ENCODE results near the gene MSANTD7.

MSANTD7 gene

DNA sequence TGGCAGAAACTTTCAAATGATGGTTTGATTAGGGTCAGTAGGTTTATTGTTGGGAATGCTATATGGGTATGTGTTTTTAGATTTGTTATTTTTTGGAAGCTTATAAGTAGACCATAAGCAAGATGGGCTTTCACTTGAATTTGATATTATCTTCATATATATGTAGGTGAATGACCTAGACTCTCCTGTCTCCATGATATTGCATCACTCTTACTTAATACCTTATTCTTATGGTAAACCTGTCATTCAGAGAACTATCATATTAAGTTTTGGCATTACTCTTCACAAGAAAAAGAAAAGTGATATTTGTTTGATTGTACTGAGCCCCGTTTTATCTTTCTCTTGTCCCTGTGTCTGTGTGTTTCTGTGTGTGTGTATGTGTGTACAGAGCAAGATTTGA, 17.3 kb downstream of the MSANTD7 start:
- no peaks in the 10 kb centered on the region for H4K20me1 ChIP-seq (ENCODE audit: insufficient read depth, low read length)
- H3K79me2 ChIP-seq (ENCODE audit: insufficient read depth, low read length) = no peaks in the 10 kb centered on the region
- H2AFZ ChIP-seq (ENCODE audit: low read depth, low read length) = no peak overlapping the region
- DNase-seq (no peak), ATAC-seq (ENCODE audit: insufficient read depth, low read depth) (no peak)
- no peaks in the 10 kb centered on the region for H3K27me3 ChIP-seq (ENCODE audit: insufficient read depth, low read length, poor library complexity)
- H3K9me3 ChIP-seq (ENCODE audit: insufficient read depth, low read length, severe bottlenecking) = no peaks in the 10 kb centered on the region
- no peak overlapping the region for H3K4me3 ChIP-seq (ENCODE audit: low read depth in 1 of 2, low read length in 2 of 2)
- TF ChIP-seq, protein P1, sequence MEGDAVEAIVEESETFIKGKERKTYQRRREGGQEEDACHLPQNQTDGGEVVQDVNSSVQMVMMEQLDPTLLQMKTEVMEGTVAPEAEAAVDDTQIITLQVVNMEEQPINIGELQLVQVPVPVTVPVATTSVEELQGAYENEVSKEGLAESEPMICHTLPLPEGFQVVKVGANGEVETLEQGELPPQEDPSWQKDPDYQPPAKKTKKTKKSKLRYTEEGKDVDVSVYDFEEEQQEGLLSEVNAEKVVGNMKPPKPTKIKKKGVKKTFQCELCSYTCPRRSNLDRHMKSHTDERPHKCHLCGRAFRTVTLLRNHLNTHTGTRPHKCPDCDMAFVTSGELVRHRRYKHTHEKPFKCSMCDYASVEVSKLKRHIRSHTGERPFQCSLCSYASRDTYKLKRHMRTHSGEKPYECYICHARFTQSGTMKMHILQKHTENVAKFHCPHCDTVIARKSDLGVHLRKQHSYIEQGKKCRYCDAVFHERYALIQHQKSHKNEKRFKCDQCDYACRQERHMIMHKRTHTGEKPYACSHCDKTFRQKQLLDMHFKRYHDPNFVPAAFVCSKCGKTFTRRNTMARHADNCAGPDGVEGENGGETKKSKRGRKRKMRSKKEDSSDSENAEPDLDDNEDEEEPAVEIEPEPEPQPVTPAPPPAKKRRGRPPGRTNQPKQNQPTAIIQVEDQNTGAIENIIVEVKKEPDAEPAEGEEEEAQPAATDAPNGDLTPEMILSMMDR (IDR thresholded peaks at IDR 0.05; ENCODE audit: borderline replicate concordance, extremely low read depth, low read length, poor library complexity, severe bottlenecking) = no peak
- TF ChIP-seq EZH2 (IDR thresholded peaks at IDR 0.05; ENCODE audit: borderline replicate concordance, low read depth, low read length, severe bottlenecking) = no peak
- no peaks in the 10 kb centered on the region for H3K4me1 ChIP-seq (ENCODE audit: insufficient read depth, low read length)
- no peak overlapping the region for H3K27ac ChIP-seq (ENCODE audit: low read length)
- H3K9ac ChIP-seq (ENCODE audit: low read depth, low read length) = no peak overlapping the region
- no peak overlapping the region for H3K4me2 ChIP-seq (ENCODE audit: insufficient read depth, low read length)
- peaks cover 75% of the 10 kb centered on the region for H3K36me3 ChIP-seq (ENCODE audit: insufficient read depth, low read length)

DNA sequence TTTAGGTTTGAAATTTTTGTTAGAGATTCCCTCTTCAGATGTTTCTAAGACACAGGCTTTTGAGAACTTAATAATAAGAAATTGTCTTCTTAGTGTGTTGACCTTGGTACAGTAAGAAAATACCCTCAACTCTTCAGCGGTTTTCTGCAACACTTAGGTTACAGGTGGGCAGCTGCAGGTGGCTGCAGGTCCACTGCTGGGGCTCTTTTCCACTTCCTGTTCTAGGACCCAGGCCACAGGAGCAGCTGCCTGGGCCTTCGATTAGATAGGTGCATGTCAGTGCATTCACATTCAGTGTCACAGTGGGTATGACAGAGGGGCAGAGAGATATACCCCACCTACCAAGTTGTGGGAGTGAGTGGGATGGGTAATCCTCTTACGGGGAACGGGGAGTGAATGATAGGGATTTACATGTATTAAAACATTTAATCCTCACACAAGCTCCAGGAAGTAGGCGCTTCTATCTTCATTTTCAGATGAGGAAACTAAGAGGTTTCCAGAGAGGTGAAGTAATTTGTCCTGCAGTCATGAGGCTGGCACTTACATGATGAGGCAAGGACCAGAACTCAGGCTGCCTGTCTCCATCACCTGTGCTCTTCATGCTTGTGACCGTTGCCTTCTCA, 20.3 kb downstream of the MSANTD7 start:
- no peaks in the 10 kb centered on the region for H4K20me1 ChIP-seq (ENCODE audit: insufficient read depth, low read length)
- no peak for ATAC-seq (ENCODE audit: insufficient read depth, low read depth)
- H3K27ac ChIP-seq (ENCODE audit: low read length) = no peak overlapping the region
- H3K27me3 ChIP-seq (ENCODE audit: insufficient read depth, low read length, poor library complexity) = no peaks in the 10 kb centered on the region
- no peak for DNase-seq
- no peaks in the 10 kb centered on the region for H3K4me1 ChIP-seq (ENCODE audit: insufficient read depth, low read length)
- H3K4me2 ChIP-seq (ENCODE audit: insufficient read depth, low read length) = no peak overlapping the region
- TF ChIP-seq, protein P1 (IDR thresholded peaks at IDR 0.05; ENCODE audit: borderline replicate concordance, extremely low read depth, low read length, poor library complexity, severe bottlenecking) = no peak
- TF ChIP-seq EZH2 (IDR thresholded peaks at IDR 0.05; ENCODE audit: borderline replicate concordance, low read depth, low read length, severe bottlenecking) = no peak
- no peak overlapping the region for H2AFZ ChIP-seq (ENCODE audit: low read depth, low read length)
- no peaks in the 10 kb centered on the region for H3K9me3 ChIP-seq (ENCODE audit: insufficient read depth, low read length, severe bottlenecking)
- H3K4me3 ChIP-seq (ENCODE audit: low read depth in 1 of 2, low read length in 2 of 2) = no peak overlapping the region
- H3K79me2 ChIP-seq (ENCODE audit: insufficient read depth, low read length) = no peaks in the 10 kb centered on the region
- no peak overlapping the region for H3K9ac ChIP-seq (ENCODE audit: low read depth, low read length)
- peaks cover 60% of the 10 kb centered on the region for H3K36me3 ChIP-seq (ENCODE audit: insufficient read depth, low read length)

DNA sequence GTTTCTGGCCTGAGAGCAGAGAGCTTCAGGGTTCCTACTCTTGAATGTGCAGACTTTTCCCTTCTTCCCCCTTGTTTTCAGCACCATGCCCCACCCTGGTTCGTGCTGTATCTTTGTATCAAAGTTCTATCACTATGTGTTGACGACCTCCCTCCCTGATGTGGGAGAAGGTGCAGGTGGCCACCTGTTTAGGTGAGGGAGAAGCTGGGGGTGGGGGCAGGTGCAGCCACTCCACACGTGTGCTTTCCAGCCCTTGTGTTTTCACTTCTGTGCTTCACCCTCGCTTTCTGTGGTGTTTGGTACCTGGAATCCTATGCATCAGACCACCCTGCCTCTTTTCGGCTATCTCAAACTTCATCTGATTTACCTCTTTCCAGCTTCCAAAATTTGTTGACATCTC, 20.9 kb downstream of the MSANTD7 start:
- ATAC-seq (ENCODE audit: insufficient read depth, low read depth) (no peak), DNase-seq (no peak)
- H3K27ac ChIP-seq (ENCODE audit: low read length) = no peak overlapping the region
- no peaks in the 10 kb centered on the region for H3K79me2 ChIP-seq (ENCODE audit: insufficient read depth, low read length)
- H3K4me2 ChIP-seq (ENCODE audit: insufficient read depth, low read length) = no peak overlapping the region
- no peak overlapping the region for H2AFZ ChIP-seq (ENCODE audit: low read depth, low read length)
- no peak overlapping the region for H3K4me3 ChIP-seq (ENCODE audit: low read depth in 1 of 2, low read length in 2 of 2)
- H4K20me1 ChIP-seq (ENCODE audit: insufficient read depth, low read length) = no peaks in the 10 kb centered on the region
- H3K4me1 ChIP-seq (ENCODE audit: insufficient read depth, low read length) = no peaks in the 10 kb centered on the region
- TF ChIP-seq, protein P1 (IDR thresholded peaks at IDR 0.05; ENCODE audit: borderline replicate concordance, extremely low read depth, low read length, poor library complexity, severe bottlenecking) = no peak
- no peaks in the 10 kb centered on the region for H3K9me3 ChIP-seq (ENCODE audit: insufficient read depth, low read length, severe bottlenecking)
- peaks cover 62% of the 10 kb centered on the region for H3K36me3 ChIP-seq (ENCODE audit: insufficient read depth, low read length)
- no peak overlapping the region for H3K9ac ChIP-seq (ENCODE audit: low read depth, low read length)
- no peaks in the 10 kb centered on the region for H3K27me3 ChIP-seq (ENCODE audit: insufficient read depth, low read length, poor library complexity)

DNA sequence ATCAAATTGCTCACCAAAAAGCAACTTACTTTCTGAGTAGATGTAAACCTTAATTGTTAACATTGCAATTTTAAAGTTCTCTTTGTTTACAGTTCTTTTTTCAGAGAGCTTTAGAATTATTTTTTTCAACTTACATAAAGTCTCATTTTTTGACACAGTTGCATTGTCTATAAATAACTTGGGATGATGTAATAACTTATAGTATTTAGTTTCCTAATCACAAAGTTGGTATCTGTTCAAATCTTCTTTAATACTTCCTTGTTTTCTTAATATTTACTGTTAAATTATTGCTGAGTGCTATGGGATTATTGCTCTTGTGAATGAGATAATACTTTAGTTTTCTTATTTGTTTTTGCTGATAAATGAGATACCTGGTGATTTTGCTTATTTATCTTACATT, 21.7 kb downstream of the MSANTD7 start:
- Histone ChIP-seq H3K79me2 (ENCODE audit: insufficient read depth, low read length) (no peaks in the 10 kb centered on the region), H3K4me3 (ENCODE audit: low read depth in 1 of 2, low read length in 2 of 2) (no peak overlapping the region), H3K4me2 (ENCODE audit: insufficient read depth, low read length) (no peak overlapping the region), H3K9ac (ENCODE audit: low read depth, low read length) (no peak overlapping the region), H3K4me1 (ENCODE audit: insufficient read depth, low read length) (peaks cover 3% of the 10 kb centered on the region; the same call in 1 of the 2 replicates), H3K27me3 (ENCODE audit: insufficient read depth, low read length, poor library complexity) (no peaks in the 10 kb centered on the region), H2AFZ (ENCODE audit: low read depth, low read length) (no peak overlapping the region), H4K20me1 (ENCODE audit: insufficient read depth, low read length) (no peaks in the 10 kb centered on the region), H3K36me3 (ENCODE audit: insufficient read depth, low read length) (peaks cover 57% of the 10 kb centered on the region), H3K27ac (ENCODE audit: low read length) (no peak overlapping the region), H3K9me3 (ENCODE audit: insufficient read depth, low read length, severe bottlenecking) (no peaks in the 10 kb centered on the region)
- TF ChIP-seq, protein P1 (IDR thresholded peaks at IDR 0.05; ENCODE audit: borderline replicate concordance, extremely low read depth, low read length, poor library complexity, severe bottlenecking) = no peak
- TF ChIP-seq EZH2 (IDR thresholded peaks at IDR 0.05; ENCODE audit: borderline replicate concordance, low read depth, low read length, severe bottlenecking) = no peak
- DNase-seq = no peak
- no peak for ATAC-seq (ENCODE audit: insufficient read depth, low read depth)
